Left ventricle myocardium inferior (tissue), 1 donor: Measurements from ENCODE around the gene SNX11. TPM values are rescaled to one million over a fixed set of nuclear protein-coding genes. Genes with fewer than 3 reads are reported as not detected.
"Not testable (repeated sequence)": the region's sequence is repeated elsewhere in the genome, so short reads cannot be mapped to it uniquely, and the experiment has no call there.

Source experiments
- DNase-seq: peaks from one replicate; pipeline ENCODE4 v3.0.0-alpha.2; 2020
- H3K27ac ChIP-seq: fragments of 200-600 bp; replicated peaks from 2 replicates; pipeline ENCODE4 v1.8.0; 2021
- H3K27me3 ChIP-seq: fragments of 200-600 bp; 2 replicates; pipeline ENCODE4 v1.8.0; 2021; ENCODE audit warnings: low read depth
- H3K36me3 ChIP-seq: fragments of 200-600 bp; 2 replicates; pipeline ENCODE4 v1.8.0; 2021
- H3K4me1 ChIP-seq: fragments of 200-600 bp; 2 replicates; pipeline ENCODE4 v1.8.0; 2021
- H3K4me3 ChIP-seq: fragments of 200-600 bp; 2 replicates; pipeline ENCODE4 v1.8.0; 2021; ENCODE audit warnings: mild to moderate bottlenecking, moderate library complexity
- H3K9me3 ChIP-seq: fragments of 200-600 bp; replicated peaks from 2 replicates; pipeline ENCODE4 v1.8.0; 2021
- CTCF ChIP-seq: fragments of 200-600 bp; IDR thresholded peaks from 2 replicates; pipeline ENCODE4 v1.8.0; 2021; ENCODE audit warnings: antibody characterized with exemption, mild to moderate bottlenecking, borderline replicate concordance
- intact Hi-C: fragments of 100-400 bp; cut with micrococcal nuclease; formaldehyde crosslinking; loops from one replicate; pipeline ENCODE4 v1.11.0; 2022
- total RNA-seq: library from RNA; stranded (reverse); fragmentation: NEBNext Ultra II Directional; extraction: Animal tissue kit (Norgen Biotek cat#: 25700); gene quantifications from one replicate; pipeline ENCODE4 v1.2.1, GENCODE V29; 2021
- donor health status: DM: no; HTN: yes; CAD: no; lungs with severe emphysema.

Gene SNX11
- total RNA-seq, 1 donor from 2014 or later, result 11.3 TPM

- Histone ChIP-seq H3K27me3 (no peaks in the 10 kb centered on the region), H3K4me3 (no peak overlapping the region), H3K9me3 (no peaks in the 10 kb centered on the region), H3K4me1 (peaks cover 39% of the 10 kb centered on the region), H3K27ac (peak overlapping the region; percentile 5), H3K36me3 (peaks cover 65% of the 10 kb centered on the region)
- DNase-seq, result no peak
- no peak for TF ChIP-seq CTCF
- intact Hi-C loops, result loop anchor here (10.0 kb wide), 1 partner anchor 55 kb away; no protein-coding TSS in a partner anchor
Measured at GRCh38 chr17:48070195-48070594, 37.4 kb upstream of the SNX11 start.

GRCh38 chr17:48071654-48072053 lies 35.9 kb upstream of the SNX11 start:
- DNase-seq, result no peak
- TF ChIP-seq CTCF, result no peak
- H3K27ac ChIP-seq, result no peak overlapping the region
- no peaks in the 10 kb centered on the region for H3K27me3 ChIP-seq
- H3K36me3 ChIP-seq, result peaks cover 63% of the 10 kb centered on the region
- H3K4me3 ChIP-seq, result no peak overlapping the region
- peaks cover 24% of the 10 kb centered on the region for H3K4me1 ChIP-seq
- H3K9me3 ChIP-seq, result no peaks in the 10 kb centered on the region
- intact Hi-C loops, result loop anchor here (10.0 kb wide), 1 partner anchor 53 kb away; no protein-coding TSS in a partner anchor

GRCh38 chr17:48072811-48073210 lies 34.8 kb upstream of the SNX11 start:
- intact Hi-C loops, result loop anchor here (10.0 kb wide), 1 partner anchor 52 kb away; no protein-coding TSS in a partner anchor
- not testable (repeated sequence) for H3K4me3 ChIP-seq, DNase-seq, H3K9me3 ChIP-seq, H3K27ac ChIP-seq, H3K27me3 ChIP-seq
- H3K4me1 ChIP-seq, result peaks cover 18% of the 10 kb centered on the region
- peaks cover 55% of the 10 kb centered on the region for H3K36me3 ChIP-seq

- peak overlapping the region; percentile 34 for H3K27ac ChIP-seq
- H3K4me1 ChIP-seq, result peaks cover 10% of the 10 kb centered on the region
- not testable (repeated sequence) for H3K4me3 ChIP-seq, H3K27me3 ChIP-seq, DNase-seq, H3K9me3 ChIP-seq
- intact Hi-C loops, result loop anchor here (2.0 to 10.0 kb wide), 2 partner anchors 47 to 51 kb away; no protein-coding TSS in a partner anchor
- peaks cover 47% of the 10 kb centered on the region for H3K36me3 ChIP-seq
Measured at GRCh38 chr17:48073566-48074094, 33.9 kb upstream of the SNX11 start.

GRCh38 chr17:48074322-48075081 lies 33.1 kb upstream of the SNX11 start:
- Histone ChIP-seq H3K36me3 (peaks cover 42% of the 10 kb centered on the region), H3K27ac (peak overlapping the region; percentile 34)
- peak; percentile 62 for DNase-seq

GRCh38 chr17:48077152-48077551 lies 30.4 kb upstream of the SNX11 start:
- H3K4me1 ChIP-seq, H3K27ac ChIP-seq, H3K4me3 ChIP-seq, H3K9me3 ChIP-seq, DNase-seq, H3K27me3 ChIP-seq: not testable (repeated sequence)
- peaks cover 21% of the 10 kb centered on the region for H3K36me3 ChIP-seq
- intact Hi-C loops, result loop anchor here (10.0 kb wide), 1 partner anchor 48 kb away; no protein-coding TSS in a partner anchor

More at GRCh38 chr17:48074322-48075081, 33.1 kb upstream of the SNX11 start:
- Histone ChIP-seq H3K27me3 (no peaks in the 10 kb centered on the region), H3K4me1 (peaks cover 10% of the 10 kb centered on the region), H3K4me3 (no peak overlapping the region), H3K9me3 (no peaks in the 10 kb centered on the region)
- peak; percentile 90 for TF ChIP-seq CTCF
- intact Hi-C loops, result loop anchor here (2.0 to 10.0 kb wide), 2 partner anchors 48 to 50 kb away; no protein-coding TSS in a partner anchor

- H3K9me3 ChIP-seq, result no peaks in the 10 kb centered on the region
- H3K4me1 ChIP-seq, result peaks cover 18% of the 10 kb centered on the region
- no peak overlapping the region for H3K27ac ChIP-seq
- intact Hi-C loops, result no loop called here
- no peaks in the 10 kb centered on the region for H3K27me3 ChIP-seq
- DNase-seq, result no peak
- peaks cover under 1% of the 10 kb centered on the region for H3K36me3 ChIP-seq
- no peak for TF ChIP-seq CTCF
- no peak overlapping the region for H3K4me3 ChIP-seq
Measured at GRCh38 chr17:48081858-48082257, 25.7 kb upstream of the SNX11 start.
